Liver (tissue), 9 donors: ENCODE data around the gene SHBG. TPM values are rescaled to one million over a fixed set of nuclear protein-coding genes. Genes with fewer than 3 reads are reported as not detected.

Experiments
- DNase-seq: peaks from one replicate; pipeline ENCODE4 v3.0.0-alpha.2; 2017; ENCODE audit warnings: low spot score
- H3K27ac ChIP-seq, 2 donors: one replicate each; pipeline ENCODE4 v1.7.0; 2013; ENCODE audit warnings: inconsistent platforms in 2 of 2, low read length in 2 of 2, control low read depth in 1 of 2, low read depth in 1 of 2, mild to moderate bottlenecking in 1 of 2
- H3K27me3 ChIP-seq, 4 donors: one replicate each; pipeline versions ENCODE4 v1.6.1 to v1.7.0; 2013; ENCODE audit warnings: low read length in 3 of 4, inconsistent platforms in 1 of 4, mild to moderate bottlenecking in 1 of 4, moderate library complexity in 1 of 4; ENCODE audit not compliant: control insufficient read depth in 4 of 4, insufficient read depth in 4 of 4
- H3K36me3 ChIP-seq, 4 donors: one replicate each; pipeline versions ENCODE4 v1.6.1 to v1.7.0; 2013; ENCODE audit warnings: low read length in 3 of 4, mild to moderate bottlenecking in 3 of 4, low read depth in 1 of 4, moderate library complexity in 1 of 4; ENCODE audit not compliant: control insufficient read depth in 4 of 4, insufficient read depth in 3 of 4
- H3K4me1 ChIP-seq, 4 donors: one replicate each; pipeline versions ENCODE4 v1.6.1 to v1.7.0; 2013; ENCODE audit warnings: low read length in 3 of 4, mild to moderate bottlenecking in 3 of 4, moderate library complexity in 1 of 4; ENCODE audit not compliant: control insufficient read depth in 4 of 4, insufficient read depth in 4 of 4
- H3K4me3 ChIP-seq, 3 donors: one replicate each; pipeline versions ENCODE4 v1.6.1 to v1.7.0; 2013; ENCODE audit warnings: low read length in 3 of 3, control low read depth in 1 of 3, low read depth in 1 of 3, mild to moderate bottlenecking in 1 of 3
- H3K9ac ChIP-seq, 2 donors: one replicate each; pipeline ENCODE4 v1.7.0; 2013; ENCODE audit warnings: low read length in 2 of 2, mild to moderate bottlenecking in 2 of 2, moderate library complexity in 2 of 2, control low read depth in 1 of 2, low read depth in 1 of 2
- H3K9me3 ChIP-seq, 4 donors: one replicate each; pipeline versions ENCODE4 v1.6.1 to v1.7.0; 2013; ENCODE audit warnings: low read length in 3 of 4; ENCODE audit not compliant: control insufficient read depth in 4 of 4
- EGR1 ChIP-seq, 2 donors: IDR thresholded peaks; 2 replicates each; pipeline ENCODE4 v1.6.1; 2016 to 2018; ENCODE audit warnings: antibody characterized with exemption in 2 of 2, low read depth in 2 of 2
- FOXA1 ChIP-seq: IDR thresholded peaks from 2 replicates; pipeline ENCODE4 v1.6.1; 2016; ENCODE audit warnings: antibody characterized with exemption
- FOXA2 ChIP-seq: IDR thresholded peaks from 2 replicates; pipeline ENCODE4 v1.6.1; 2016; ENCODE audit warnings: antibody characterized with exemption
- HNF4A ChIP-seq, 2 donors: conservative IDR thresholded peaks; 2 replicates each; pipeline ENCODE4 v1.6.1; 2016; ENCODE audit warnings: antibody characterized with exemption in 2 of 2, mild to moderate bottlenecking in 2 of 2
- HNF4G ChIP-seq: IDR thresholded peaks from 2 replicates; pipeline ENCODE4 v1.6.1; 2016; ENCODE audit warnings: antibody characterized with exemption
- JUND ChIP-seq, 2 donors: IDR thresholded peaks; 2 replicates each; pipeline ENCODE4 v1.6.1; 2016; ENCODE audit warnings: antibody characterized with exemption in 2 of 2
- NR2F2 ChIP-seq: IDR thresholded peaks from 2 replicates; pipeline ENCODE4 v1.6.1; 2016; ENCODE audit warnings: antibody characterized with exemption
- RAD21 ChIP-seq, 2 donors: IDR thresholded peaks; 2 replicates each; pipeline ENCODE4 v1.6.1; 2016; ENCODE audit warnings: antibody characterized with exemption in 2 of 2, mild to moderate bottlenecking in 2 of 2
- RXRA ChIP-seq, 2 donors: IDR thresholded peaks; 2 replicates each; pipeline ENCODE4 v1.6.1; 2017 to 2018; ENCODE audit warnings: antibody characterized with exemption in 2 of 2, mild to moderate bottlenecking in 1 of 2
- TAF1 ChIP-seq: conservative IDR thresholded peaks from 2 replicates; pipeline ENCODE4 v1.6.1; 2016; ENCODE audit warnings: antibody characterized with exemption, mild to moderate bottlenecking
- YY1 ChIP-seq: IDR thresholded peaks from 2 replicates; pipeline ENCODE4 v1.6.1; 2016; ENCODE audit warnings: antibody characterized with exemption, mild to moderate bottlenecking
- WGBS: extraction: QIAGEN DNeasy Blood & Tissue Kit; methylation state at CpG from one replicate; pipeline ENCODE4 v1.1.7; 2013; 5-methylcytosine and 5-hydroxymethylcytosine counted together
- polyA plus RNA-seq, 2 donors: library from polyadenylated mRNA; stranded (reverse) in 1 of 2; unstranded in 1 of 2; fragments of 200-250 nt in 1 of 2; fragments of >200 nt in 1 of 2; fragmentation: Nextera tagmentation in 1 of 2; extraction: Ambion mirVana in 1 of 2; gene quantifications; one replicate each; pipeline versions ENCODE4 v1.2.1 to v1.2.3, GENCODE V29; 2013 to 2015
- total RNA-seq, 2 donors: library from RNA; depleted of rRNA; stranded (reverse); fragments of >200 nt; gene quantifications; one replicate each; pipeline ENCODE4 v1.2.3, GENCODE V29; 2014
- TF ChIP-seq, protein P1 (sequence below): IDR thresholded peaks from 2 replicates; pipeline ENCODE4 v1.6.1; 2016; ENCODE audit warnings: antibody characterized with exemption
- TF ChIP-seq, protein P2 (sequence below): IDR thresholded peaks from 2 replicates; pipeline ENCODE4 v1.6.1; 2016; ENCODE audit warnings: antibody characterized with exemption
- TF ChIP-seq, protein P3 (sequence below): IDR thresholded peaks from 2 replicates; pipeline ENCODE4 v1.6.1; 2016; ENCODE audit warnings: antibody characterized with exemption
- TF ChIP-seq, protein P4 (sequence below): fragments of 150-350 bp; IDR thresholded peaks from 2 replicates; pipeline ENCODE4 v1.5.1; 2017; ENCODE audit warnings: improper control_type of control experiment, low read depth, low read length; ENCODE audit not compliant: missing input control
- TF ChIP-seq, protein P5 (sequence below): IDR thresholded peaks from 2 replicates; pipeline ENCODE4 v1.6.1; 2016; ENCODE audit warnings: antibody characterized with exemption, mild to moderate bottlenecking
- donor health status: healthy.
- donor health status: healthy.
- donor health status: healthy.
- donor health status: healthy.
- donor health status: healthy.

SHBG gene
- total and polyA plus RNA-seq, 4 donors: 3.5 to 61.6 (median 22.2) TPM

DNA sequence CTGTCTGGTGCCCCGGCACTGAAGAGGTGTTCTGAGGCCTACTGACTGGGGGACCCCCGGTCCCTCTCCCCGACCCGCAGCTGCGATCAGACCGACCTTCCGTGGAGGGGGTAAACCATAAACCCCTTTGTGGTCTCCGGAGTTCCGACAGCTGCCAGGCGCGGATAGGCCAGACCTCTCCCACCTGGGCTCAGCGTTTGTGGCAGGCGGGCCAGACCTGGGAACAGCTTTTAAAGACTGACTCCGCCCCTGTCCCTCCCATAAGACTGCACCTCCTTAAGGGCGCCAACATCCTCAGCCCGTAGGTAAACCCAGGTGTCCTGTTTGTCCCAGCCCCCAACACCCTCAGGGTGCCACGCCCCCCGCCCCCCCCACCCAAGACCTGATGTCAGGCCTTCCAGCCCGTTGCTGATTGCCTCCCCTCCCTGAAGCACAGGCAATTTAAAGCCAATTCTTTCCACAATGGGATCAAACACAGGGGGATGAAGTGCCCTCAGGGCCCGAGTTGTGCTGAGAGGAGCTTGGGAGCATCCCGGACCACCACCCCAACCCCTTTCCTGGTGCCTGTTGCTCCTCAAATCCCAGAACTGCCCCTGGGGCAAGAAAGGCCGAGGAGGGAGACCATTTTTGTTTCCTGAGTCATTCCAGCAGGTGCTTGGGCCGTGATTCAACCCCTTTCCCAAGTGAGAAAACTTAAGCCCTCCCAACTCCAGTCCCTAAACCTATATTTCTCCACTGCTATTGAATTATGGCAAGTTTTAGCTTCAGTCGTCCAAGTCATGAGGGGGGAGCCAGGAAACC is 39.8 kb upstream of the SHBG start, which contains the start of gene SOX15:
TSS of gene SOX15 (minus strand) at position 204 of the 801 bp plus-strand sequence. CDS start 418 bp downstream, outside the sequence.
- TF ChIP-seq EGR1 (IDR thresholded peaks at IDR 0.05; ENCODE audit: low read depth in 2 of 2): no peak
- TF ChIP-seq NR2F2: no peak
- TF ChIP-seq HNF4G: no peak
- TF ChIP-seq, protein P1, sequence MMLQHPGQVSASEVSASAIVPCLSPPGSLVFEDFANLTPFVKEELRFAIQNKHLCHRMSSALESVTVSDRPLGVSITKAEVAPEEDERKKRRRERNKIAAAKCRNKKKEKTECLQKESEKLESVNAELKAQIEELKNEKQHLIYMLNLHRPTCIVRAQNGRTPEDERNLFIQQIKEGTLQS: no peak
- no peak for TF ChIP-seq FOXA1
- TF ChIP-seq, protein P2, sequence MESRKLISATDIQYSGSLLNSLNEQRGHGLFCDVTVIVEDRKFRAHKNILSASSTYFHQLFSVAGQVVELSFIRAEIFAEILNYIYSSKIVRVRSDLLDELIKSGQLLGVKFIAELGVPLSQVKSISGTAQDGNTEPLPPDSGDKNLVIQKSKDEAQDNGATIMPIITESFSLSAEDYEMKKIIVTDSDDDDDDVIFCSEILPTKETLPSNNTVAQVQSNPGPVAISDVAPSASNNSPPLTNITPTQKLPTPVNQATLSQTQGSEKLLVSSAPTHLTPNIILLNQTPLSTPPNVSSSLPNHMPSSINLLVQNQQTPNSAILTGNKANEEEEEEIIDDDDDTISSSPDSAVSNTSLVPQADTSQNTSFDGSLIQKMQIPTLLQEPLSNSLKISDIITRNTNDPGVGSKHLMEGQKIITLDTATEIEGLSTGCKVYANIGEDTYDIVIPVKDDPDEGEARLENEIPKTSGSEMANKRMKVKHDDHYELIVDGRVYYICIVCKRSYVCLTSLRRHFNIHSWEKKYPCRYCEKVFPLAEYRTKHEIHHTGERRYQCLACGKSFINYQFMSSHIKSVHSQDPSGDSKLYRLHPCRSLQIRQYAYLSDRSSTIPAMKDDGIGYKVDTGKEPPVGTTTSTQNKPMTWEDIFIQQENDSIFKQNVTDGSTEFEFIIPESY: no peak
- TF ChIP-seq FOXA2: no peak
- no peak for TF ChIP-seq YY1
- TF ChIP-seq, protein P3, sequence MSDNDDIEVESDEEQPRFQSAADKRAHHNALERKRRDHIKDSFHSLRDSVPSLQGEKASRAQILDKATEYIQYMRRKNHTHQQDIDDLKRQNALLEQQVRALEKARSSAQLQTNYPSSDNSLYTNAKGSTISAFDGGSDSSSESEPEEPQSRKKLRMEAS: no peak
- TF ChIP-seq RXRA (IDR thresholded peaks at IDR 0.05): no peak
- TF ChIP-seq, protein P4, sequence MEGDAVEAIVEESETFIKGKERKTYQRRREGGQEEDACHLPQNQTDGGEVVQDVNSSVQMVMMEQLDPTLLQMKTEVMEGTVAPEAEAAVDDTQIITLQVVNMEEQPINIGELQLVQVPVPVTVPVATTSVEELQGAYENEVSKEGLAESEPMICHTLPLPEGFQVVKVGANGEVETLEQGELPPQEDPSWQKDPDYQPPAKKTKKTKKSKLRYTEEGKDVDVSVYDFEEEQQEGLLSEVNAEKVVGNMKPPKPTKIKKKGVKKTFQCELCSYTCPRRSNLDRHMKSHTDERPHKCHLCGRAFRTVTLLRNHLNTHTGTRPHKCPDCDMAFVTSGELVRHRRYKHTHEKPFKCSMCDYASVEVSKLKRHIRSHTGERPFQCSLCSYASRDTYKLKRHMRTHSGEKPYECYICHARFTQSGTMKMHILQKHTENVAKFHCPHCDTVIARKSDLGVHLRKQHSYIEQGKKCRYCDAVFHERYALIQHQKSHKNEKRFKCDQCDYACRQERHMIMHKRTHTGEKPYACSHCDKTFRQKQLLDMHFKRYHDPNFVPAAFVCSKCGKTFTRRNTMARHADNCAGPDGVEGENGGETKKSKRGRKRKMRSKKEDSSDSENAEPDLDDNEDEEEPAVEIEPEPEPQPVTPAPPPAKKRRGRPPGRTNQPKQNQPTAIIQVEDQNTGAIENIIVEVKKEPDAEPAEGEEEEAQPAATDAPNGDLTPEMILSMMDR: no peak
- no peak for TF ChIP-seq RAD21 (IDR thresholded peaks at IDR 0.05)
- TF ChIP-seq, protein P5, sequence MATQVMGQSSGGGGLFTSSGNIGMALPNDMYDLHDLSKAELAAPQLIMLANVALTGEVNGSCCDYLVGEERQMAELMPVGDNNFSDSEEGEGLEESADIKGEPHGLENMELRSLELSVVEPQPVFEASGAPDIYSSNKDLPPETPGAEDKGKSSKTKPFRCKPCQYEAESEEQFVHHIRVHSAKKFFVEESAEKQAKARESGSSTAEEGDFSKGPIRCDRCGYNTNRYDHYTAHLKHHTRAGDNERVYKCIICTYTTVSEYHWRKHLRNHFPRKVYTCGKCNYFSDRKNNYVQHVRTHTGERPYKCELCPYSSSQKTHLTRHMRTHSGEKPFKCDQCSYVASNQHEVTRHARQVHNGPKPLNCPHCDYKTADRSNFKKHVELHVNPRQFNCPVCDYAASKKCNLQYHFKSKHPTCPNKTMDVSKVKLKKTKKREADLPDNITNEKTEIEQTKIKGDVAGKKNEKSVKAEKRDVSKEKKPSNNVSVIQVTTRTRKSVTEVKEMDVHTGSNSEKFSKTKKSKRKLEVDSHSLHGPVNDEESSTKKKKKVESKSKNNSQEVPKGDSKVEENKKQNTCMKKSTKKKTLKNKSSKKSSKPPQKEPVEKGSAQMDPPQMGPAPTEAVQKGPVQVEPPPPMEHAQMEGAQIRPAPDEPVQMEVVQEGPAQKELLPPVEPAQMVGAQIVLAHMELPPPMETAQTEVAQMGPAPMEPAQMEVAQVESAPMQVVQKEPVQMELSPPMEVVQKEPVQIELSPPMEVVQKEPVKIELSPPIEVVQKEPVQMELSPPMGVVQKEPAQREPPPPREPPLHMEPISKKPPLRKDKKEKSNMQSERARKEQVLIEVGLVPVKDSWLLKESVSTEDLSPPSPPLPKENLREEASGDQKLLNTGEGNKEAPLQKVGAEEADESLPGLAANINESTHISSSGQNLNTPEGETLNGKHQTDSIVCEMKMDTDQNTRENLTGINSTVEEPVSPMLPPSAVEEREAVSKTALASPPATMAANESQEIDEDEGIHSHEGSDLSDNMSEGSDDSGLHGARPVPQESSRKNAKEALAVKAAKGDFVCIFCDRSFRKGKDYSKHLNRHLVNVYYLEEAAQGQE: no peak
- no peak for TF ChIP-seq TAF1
- TF ChIP-seq JUND (IDR thresholded peaks at IDR 0.05): no peak
- no peak for TF ChIP-seq HNF4A (conservative IDR thresholded peaks at IDR 0.05)
- Histone ChIP-seq H3K4me3 (no peak within 1 kb of the TSS), H3K4me1 (peaks cover 0 to 8% (median under 1%) of the 10 kb centered on the region in 4 donors), H3K27ac (no peak within 1 kb of the TSS), H3K9me3 (no peaks in the 10 kb centered on the region), H3K27me3 (no peaks in the 10 kb centered on the region), H3K9ac (no peak within 1 kb of the TSS), H3K36me3 (peaks cover 24 to 56% (median 38%) of the 10 kb centered on the region in 4 donors)
- no peak for DNase-seq
- 78% methylated on average over 24 of the region's 24 CpGs for WGBS
